Ishikawa (cell line): Measurements from ENCODE around the gene CCDC61.

Source experiments
- EP300 ChIP-seq: IDR thresholded peaks from 2 replicates; pipeline ENCODE4 v1.6.1; 2012; ENCODE audit warnings: borderline replicate concordance
- RAD21 ChIP-seq: IDR thresholded peaks from 2 replicates; pipeline ENCODE4 v1.6.1; 2012; ENCODE audit warnings: low read depth
- TAF1 ChIP-seq: IDR thresholded peaks from 2 replicates; pipeline ENCODE4 v1.6.1; 2012; ENCODE audit warnings: low read depth, mild to moderate bottlenecking
- YY1 ChIP-seq: IDR thresholded peaks from 2 replicates; pipeline ENCODE4 v1.6.1; 2012; ENCODE audit warnings: low read depth
- ZBTB7A ChIP-seq: IDR thresholded peaks from 2 replicates; pipeline ENCODE4 v1.6.1; 2012; ENCODE audit warnings: low read depth
- TF ChIP-seq, protein P1 (sequence below): IDR thresholded peaks from 2 replicates; pipeline ENCODE4 v1.6.1; 2012; ENCODE audit warnings: low read depth, mild to moderate bottlenecking
- TF ChIP-seq, protein P2 (sequence below): IDR thresholded peaks from 2 replicates; pipeline ENCODE4 v1.6.1; 2012
- TF ChIP-seq, protein P3 (sequence below): IDR thresholded peaks from 2 replicates; pipeline ENCODE4 v1.6.1; 2012

DNA sequence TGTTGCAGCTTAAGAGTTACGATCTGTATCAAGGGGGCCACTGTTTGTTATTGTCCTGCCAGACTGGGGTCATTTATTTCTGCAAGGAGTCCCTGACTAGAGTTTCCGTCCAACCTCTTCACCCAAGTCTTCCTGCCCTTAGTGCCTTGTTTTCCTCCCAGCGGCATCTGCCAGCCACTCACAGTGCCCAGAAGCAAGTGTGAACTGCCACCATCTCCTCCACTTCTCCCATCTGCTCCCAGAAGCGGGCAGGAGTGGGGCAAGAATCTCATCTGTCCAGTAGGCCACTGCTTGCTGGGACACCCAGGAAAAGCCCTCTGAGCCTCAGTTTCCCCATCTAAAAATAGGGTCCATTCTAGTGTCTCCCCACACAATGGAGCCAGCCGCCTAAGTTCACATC lies 25.6 kb upstream of the CCDC61 start:
- TF ChIP-seq YY1, result no peak
- TF ChIP-seq TAF1, result no peak
- TF ChIP-seq ZBTB7A, result no peak
- no peak for TF ChIP-seq RAD21
- TF ChIP-seq, protein P1, sequence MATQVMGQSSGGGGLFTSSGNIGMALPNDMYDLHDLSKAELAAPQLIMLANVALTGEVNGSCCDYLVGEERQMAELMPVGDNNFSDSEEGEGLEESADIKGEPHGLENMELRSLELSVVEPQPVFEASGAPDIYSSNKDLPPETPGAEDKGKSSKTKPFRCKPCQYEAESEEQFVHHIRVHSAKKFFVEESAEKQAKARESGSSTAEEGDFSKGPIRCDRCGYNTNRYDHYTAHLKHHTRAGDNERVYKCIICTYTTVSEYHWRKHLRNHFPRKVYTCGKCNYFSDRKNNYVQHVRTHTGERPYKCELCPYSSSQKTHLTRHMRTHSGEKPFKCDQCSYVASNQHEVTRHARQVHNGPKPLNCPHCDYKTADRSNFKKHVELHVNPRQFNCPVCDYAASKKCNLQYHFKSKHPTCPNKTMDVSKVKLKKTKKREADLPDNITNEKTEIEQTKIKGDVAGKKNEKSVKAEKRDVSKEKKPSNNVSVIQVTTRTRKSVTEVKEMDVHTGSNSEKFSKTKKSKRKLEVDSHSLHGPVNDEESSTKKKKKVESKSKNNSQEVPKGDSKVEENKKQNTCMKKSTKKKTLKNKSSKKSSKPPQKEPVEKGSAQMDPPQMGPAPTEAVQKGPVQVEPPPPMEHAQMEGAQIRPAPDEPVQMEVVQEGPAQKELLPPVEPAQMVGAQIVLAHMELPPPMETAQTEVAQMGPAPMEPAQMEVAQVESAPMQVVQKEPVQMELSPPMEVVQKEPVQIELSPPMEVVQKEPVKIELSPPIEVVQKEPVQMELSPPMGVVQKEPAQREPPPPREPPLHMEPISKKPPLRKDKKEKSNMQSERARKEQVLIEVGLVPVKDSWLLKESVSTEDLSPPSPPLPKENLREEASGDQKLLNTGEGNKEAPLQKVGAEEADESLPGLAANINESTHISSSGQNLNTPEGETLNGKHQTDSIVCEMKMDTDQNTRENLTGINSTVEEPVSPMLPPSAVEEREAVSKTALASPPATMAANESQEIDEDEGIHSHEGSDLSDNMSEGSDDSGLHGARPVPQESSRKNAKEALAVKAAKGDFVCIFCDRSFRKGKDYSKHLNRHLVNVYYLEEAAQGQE, result no peak
- TF ChIP-seq EP300, result no peak
- TF ChIP-seq, protein P2, sequence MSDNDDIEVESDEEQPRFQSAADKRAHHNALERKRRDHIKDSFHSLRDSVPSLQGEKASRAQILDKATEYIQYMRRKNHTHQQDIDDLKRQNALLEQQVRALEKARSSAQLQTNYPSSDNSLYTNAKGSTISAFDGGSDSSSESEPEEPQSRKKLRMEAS, result no peak
- TF ChIP-seq, protein P3, sequence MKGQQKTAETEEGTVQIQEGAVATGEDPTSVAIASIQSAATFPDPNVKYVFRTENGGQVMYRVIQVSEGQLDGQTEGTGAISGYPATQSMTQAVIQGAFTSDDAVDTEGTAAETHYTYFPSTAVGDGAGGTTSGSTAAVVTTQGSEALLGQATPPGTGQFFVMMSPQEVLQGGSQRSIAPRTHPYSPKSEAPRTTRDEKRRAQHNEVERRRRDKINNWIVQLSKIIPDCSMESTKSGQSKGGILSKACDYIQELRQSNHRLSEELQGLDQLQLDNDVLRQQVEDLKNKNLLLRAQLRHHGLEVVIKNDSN, result no peak
